Measurements from ENCODE around the gene ANKLE2.

ANKLE2 gene

GRCh38 chr12:132804426-132804861, 42.8 kb upstream of the ANKLE2 start:
- Histone ChIP-seq H3K27ac (replicated peaks) (no peak overlapping the region), H3K27me3 (ENCODE audit: insufficient read depth, poor library complexity, severe bottlenecking) (no peaks in the 10 kb centered on the region), H3K4me3 (replicated peaks; ENCODE audit: insufficient read depth, low read length) (no peak overlapping the region)
- DNase-seq (ENCODE audit: low read depth in 1 of 2, low spot score in 1 of 2): no peak
- no peak for TF ChIP-seq REST (IDR thresholded peaks at IDR 0.05; ENCODE audit: insufficient replicate concordance, low read depth)
- TF ChIP-seq SPI1 (IDR thresholded peaks at IDR 0.05; ENCODE audit: borderline replicate concordance, low read depth): no peak
- no peak for TF ChIP-seq CTCF (IDR thresholded peaks at IDR 0.05; ENCODE audit: insufficient read depth, low read length)
- TF ChIP-seq GABPA (IDR thresholded peaks at IDR 0.05; ENCODE audit: low read depth): no peak
- no peak for TF ChIP-seq POLR2AphosphoS5 (IDR thresholded peaks at IDR 0.05; ENCODE audit: low read depth)

- H3K27me3 ChIP-seq (ENCODE audit: insufficient read depth, poor library complexity, severe bottlenecking): no peaks in the 10 kb centered on the region
- no peak overlapping the region for H3K27ac ChIP-seq (replicated peaks)
- TF ChIP-seq REST (IDR thresholded peaks at IDR 0.05; ENCODE audit: insufficient replicate concordance, low read depth) (no peak), GABPA (IDR thresholded peaks at IDR 0.05; ENCODE audit: low read depth) (no peak), CTCF (IDR thresholded peaks at IDR 0.05; ENCODE audit: insufficient read depth, low read length) (no peak), POLR2AphosphoS5 (IDR thresholded peaks at IDR 0.05; ENCODE audit: low read depth) (no peak), SPI1 (IDR thresholded peaks at IDR 0.05; ENCODE audit: borderline replicate concordance, low read depth) (no peak)
- DNase-seq (ENCODE audit: low read depth in 1 of 2, low spot score in 1 of 2): no peak
- H3K4me3 ChIP-seq (replicated peaks; ENCODE audit: insufficient read depth, low read length): no peak overlapping the region
Measured at GRCh38 chr12:132803888-132804287, 42.3 kb upstream of the ANKLE2 start.

GRCh38 chr12:132803125-132803524, 41.5 kb upstream of the ANKLE2 start:
- Histone ChIP-seq H3K4me3 (replicated peaks; ENCODE audit: insufficient read depth, low read length) (no peak overlapping the region), H3K27ac (replicated peaks) (no peak overlapping the region), H3K27me3 (ENCODE audit: insufficient read depth, poor library complexity, severe bottlenecking) (no peaks in the 10 kb centered on the region)
- TF ChIP-seq REST (IDR thresholded peaks at IDR 0.05; ENCODE audit: insufficient replicate concordance, low read depth) (no peak), POLR2AphosphoS5 (IDR thresholded peaks at IDR 0.05; ENCODE audit: low read depth) (no peak), SPI1 (IDR thresholded peaks at IDR 0.05; ENCODE audit: borderline replicate concordance, low read depth) (no peak), CTCF (IDR thresholded peaks at IDR 0.05; ENCODE audit: insufficient read depth, low read length) (no peak), GABPA (IDR thresholded peaks at IDR 0.05; ENCODE audit: low read depth) (no peak)
- DNase-seq (ENCODE audit: low read depth in 1 of 2, low spot score in 1 of 2): no peak
